Neuronal stem cell (in vitro differentiated cells): Measurements from ENCODE around the gene LGI1.

ENCODE experiments used
- DNase-seq: peaks from one replicate; pipeline ENCODE4 v3.0.0-alpha.2; 2013; ENCODE audit warnings: low spot score
- H2AFZ ChIP-seq: one replicate; pipeline ENCODE4 v1.6.1; 2013; ENCODE audit warnings: mild to moderate bottlenecking, low read length, inconsistent platforms
- H2AK5ac ChIP-seq: 2 replicates; pipeline ENCODE4 v1.6.1; 2013; ENCODE audit warnings: low read depth, mild to moderate bottlenecking, inconsistent platforms, low read length, moderate library complexity, mixed read lengths
- H2BK120ac ChIP-seq: 2 replicates; pipeline ENCODE4 v1.6.1; 2013; ENCODE audit warnings: low read depth, mild to moderate bottlenecking, inconsistent platforms, low read length, moderate library complexity, mixed read lengths
- H2BK12ac ChIP-seq: one replicate; pipeline ENCODE4 v1.6.1; 2013; ENCODE audit warnings: low read length, inconsistent platforms
- H2BK15ac ChIP-seq: 2 replicates; pipeline ENCODE4 v1.6.1; 2013; ENCODE audit warnings: mild to moderate bottlenecking, low read length, inconsistent platforms, mixed read lengths
- H2BK5ac ChIP-seq: one replicate; pipeline ENCODE4 v1.6.1; 2013; ENCODE audit warnings: inconsistent platforms, mild to moderate bottlenecking, low read length, moderate library complexity
- H3K14ac ChIP-seq: one replicate; pipeline ENCODE4 v1.6.1; 2013; ENCODE audit warnings: low read length, inconsistent platforms
- H3K18ac ChIP-seq: 2 replicates; pipeline ENCODE4 v1.6.1; 2013; ENCODE audit warnings: low read length, inconsistent platforms
- H3K23ac ChIP-seq: 2 replicates; pipeline ENCODE4 v1.6.1; 2013; ENCODE audit warnings: low read depth, mild to moderate bottlenecking, mixed read lengths, low read length, inconsistent platforms; ENCODE audit not compliant: poor library complexity
- H3K27ac ChIP-seq: replicated peaks from 3 replicates; pipeline ENCODE4 v1.5.1; 2013; ENCODE audit warnings: low read length, inconsistent platforms
- H3K27me3 ChIP-seq, 3 experiments: 2 replicates each; pipeline ENCODE4 v1.6.1; 2013; ENCODE audit warnings: low read length in 3 of 3, mild to moderate bottlenecking in 2 of 3, inconsistent platforms in 1 of 3, low read depth in 1 of 3, mixed read lengths in 1 of 3, moderate library complexity in 1 of 3; ENCODE audit not compliant: control insufficient read depth in 3 of 3, insufficient read depth in 3 of 3
- H3K36me3 ChIP-seq, 2 donors: replicated peaks in 1 of 2; 2 replicates each; pipeline ENCODE4 v1.6.1; 2013; ENCODE audit warnings: low read length in 2 of 2; ENCODE audit not compliant: control insufficient read depth in 2 of 2, insufficient read depth in 2 of 2
- H3K4ac ChIP-seq: 2 replicates; pipeline ENCODE4 v1.6.1; 2013; ENCODE audit warnings: inconsistent platforms, mild to moderate bottlenecking, low read length, moderate library complexity
- H3K4me1 ChIP-seq, 2 donors: 1 replicate in 1 of 2; 2 replicates in 1 of 2; pipeline ENCODE4 v1.6.1; 2013; ENCODE audit warnings: low read length in 2 of 2, low read depth in 1 of 2; ENCODE audit not compliant: control insufficient read depth in 2 of 2, insufficient read depth in 1 of 2
- H3K4me2 ChIP-seq: one replicate; pipeline ENCODE4 v1.6.1; 2013; ENCODE audit warnings: mild to moderate bottlenecking, low read length, inconsistent platforms; ENCODE audit not compliant: insufficient read depth, poor library complexity, severe bottlenecking
- H3K4me3 ChIP-seq, 2 donors: 2 replicates each; pipeline ENCODE4 v1.5.1; 2013; ENCODE audit warnings: low read length in 2 of 2, mild to moderate bottlenecking in 2 of 2, inconsistent platforms in 1 of 2, moderate library complexity in 1 of 2
- H3K79me1 ChIP-seq: one replicate; pipeline ENCODE4 v1.6.1; 2013; ENCODE audit warnings: low read depth, mild to moderate bottlenecking, inconsistent platforms, low read length, moderate library complexity
- H3K9ac ChIP-seq: one replicate; pipeline ENCODE4 v1.6.1; 2013; ENCODE audit warnings: mild to moderate bottlenecking, low read depth, low read length, inconsistent platforms; ENCODE audit not compliant: poor library complexity
- H3K9me3 ChIP-seq, 2 donors: replicated peaks in 1 of 2; 2 replicates each; pipeline versions ENCODE3 to v1.6.1; 2013; ENCODE audit warnings: low read length in 2 of 2, mild to moderate bottlenecking in 2 of 2, inconsistent platforms in 1 of 2, low read depth in 1 of 2, mixed read lengths in 1 of 2, moderate library complexity in 1 of 2; ENCODE audit not compliant: control insufficient read depth in 2 of 2, insufficient read depth in 1 of 2
- H4K8ac ChIP-seq: one replicate; pipeline ENCODE4 v1.6.1; 2013; ENCODE audit warnings: low read depth, mild to moderate bottlenecking, inconsistent platforms, low read length, moderate library complexity
- H4K91ac ChIP-seq: one replicate; pipeline ENCODE4 v1.6.1; 2013; ENCODE audit warnings: low read length, low read depth, mild to moderate bottlenecking, inconsistent platforms; ENCODE audit not compliant: poor library complexity
- WGBS, 2 donors: extraction: QIAGEN DNeasy Blood & Tissue Kit; methylation state at CpG; one replicate each; pipeline ENCODE4 v1.1.7; 2013; ENCODE audit warnings: missing lambda C conversion rate in 2 of 2, mixed read lengths in 1 of 2; ENCODE audit not compliant: insufficient read length in 2 of 2, insufficient replicate concordance in 1 of 2; ENCODE audit errors: extremely low coverage in 2 of 2; 5-methylcytosine and 5-hydroxymethylcytosine counted together

The LGI1 gene

GRCh38 chr10:93742633-93743349 lies 14.9 kb upstream of the LGI1 start:
- H3K4ac ChIP-seq, result no peak overlapping the region
- H3K27me3 ChIP-seq, result peaks cover 0 to 3% (median 0%) of the 10 kb centered on the region in 3 experiments
- H3K18ac ChIP-seq, result no peak overlapping the region
- H3K9ac ChIP-seq, result no peak overlapping the region
- WGBS, 2 donors, result no CpG with 5 or more reads among the region's 8 CpGs
- H3K9me3 ChIP-seq, result no peaks in the 10 kb centered on the region
- H3K4me2 ChIP-seq, result no peak overlapping the region
- H3K23ac ChIP-seq, result no peak overlapping the region
- H2AFZ ChIP-seq, result no peak overlapping the region
- H2BK5ac ChIP-seq, result no peak overlapping the region
- no peaks in the 10 kb centered on the region for H3K79me1 ChIP-seq
- no peak overlapping the region for H2AK5ac ChIP-seq
- no peak overlapping the region for H3K14ac ChIP-seq
- no peak overlapping the region for H3K4me3 ChIP-seq
- H2BK15ac ChIP-seq, result no peak overlapping the region
- no peak overlapping the region for H4K91ac ChIP-seq
- no peak overlapping the region for H2BK12ac ChIP-seq
- peaks cover 3 to 10% of the 10 kb centered on the region in 2 donors for H3K4me1 ChIP-seq
- H3K27ac ChIP-seq, result no peak overlapping the region
- no peak overlapping the region for H4K8ac ChIP-seq
- H2BK120ac ChIP-seq, result no peak overlapping the region
- H3K36me3 ChIP-seq, result no peaks in the 10 kb centered on the region
- DNase-seq, result no peak

- Histone ChIP-seq H3K36me3 (no peaks in the 10 kb centered on the region), H3K79me1 (no peaks in the 10 kb centered on the region), H2AFZ (no peak overlapping the region), H3K23ac (no peak overlapping the region), H3K4me1 (peaks cover 13 to 17% of the 10 kb centered on the region in 2 donors), H3K4me2 (no peak overlapping the region), H3K9ac (no peak overlapping the region), H3K14ac (no peak overlapping the region), H4K8ac (no peak overlapping the region), H2AK5ac (no peak overlapping the region), H2BK120ac (no peak overlapping the region), H3K4me3 (no peak overlapping the region), H4K91ac (no peak overlapping the region), H2BK15ac (no peak overlapping the region), H3K27ac (no peak overlapping the region), H3K9me3 (no peaks in the 10 kb centered on the region), H3K4ac (no peak overlapping the region), H3K27me3 (peaks cover 0 to 3% (median 0%) of the 10 kb centered on the region in 3 experiments), H2BK12ac (no peak overlapping the region), H2BK5ac (no peak overlapping the region), H3K18ac (no peak overlapping the region)
- WGBS, 2 donors, result no CpG with 5 or more reads among the region's 9 CpGs
- peak; percentile 67 for DNase-seq
Observed at GRCh38 chr10:93745408-93746065, 12.2 kb upstream of the LGI1 start.

- Histone ChIP-seq H3K14ac (no peak overlapping the region), H2BK15ac (no peak overlapping the region), H3K79me1 (no peaks in the 10 kb centered on the region), H3K4me1 (peaks cover 13 to 19% of the 10 kb centered on the region in 2 donors), H3K4me2 (no peak overlapping the region), H2BK5ac (no peak overlapping the region), H2BK120ac (no peak overlapping the region), H3K27ac (peak overlapping the region; percentile 54), H2AK5ac (no peak overlapping the region), H4K91ac (no peak overlapping the region), H3K27me3 (no peaks in the 10 kb centered on the region), H4K8ac (no peak overlapping the region), H3K4ac (no peak overlapping the region), H3K4me3 (no peak overlapping the region), H3K9me3 (no peaks in the 10 kb centered on the region), H3K18ac (peak overlapping the region; percentile 39), H2BK12ac (no peak overlapping the region), H3K36me3 (no peaks in the 10 kb centered on the region), H3K23ac (no peak overlapping the region), H3K9ac (no peak overlapping the region), H2AFZ (peak overlapping the region; percentile 24)
- DNase-seq, result no peak
- WGBS, 2 donors, result no CpG with 5 or more reads among the region's 4 CpGs
Observed at GRCh38 chr10:93746844-93747284, 10.9 kb upstream of the LGI1 start.

- Histone ChIP-seq H3K4me3 (no peak overlapping the region), H3K27me3 (no peaks in the 10 kb centered on the region), H3K18ac (no peak overlapping the region), H4K91ac (no peak overlapping the region), H2BK15ac (no peak overlapping the region), H3K79me1 (no peaks in the 10 kb centered on the region), H4K8ac (no peak overlapping the region), H2AFZ (peak overlapping the region; percentile 52), H3K9ac (no peak overlapping the region), H3K4me2 (no peak overlapping the region), H3K27ac (no peak overlapping the region), H3K23ac (no peak overlapping the region), H2BK5ac (no peak overlapping the region), H3K4me1 (peaks cover 18 to 30% of the 10 kb centered on the region in 2 donors), H2AK5ac (no peak overlapping the region), H3K36me3 (no peaks in the 10 kb centered on the region), H3K14ac (no peak overlapping the region), H2BK120ac (no peak overlapping the region), H2BK12ac (no peak overlapping the region), H3K4ac (no peak overlapping the region), H3K9me3 (no peaks in the 10 kb centered on the region)
- no peak for DNase-seq
- WGBS, 2 donors, result no CpG with 5 or more reads among the region's 5 CpGs
Observed at GRCh38 chr10:93749218-93749799, 8.4 kb upstream of the LGI1 start.
